Fibroblast of lung (primary cell): Measurements from ENCODE around the gene HTR3B. TPM values are rescaled to one million over a fixed set of nuclear protein-coding genes. Genes with fewer than 3 reads are reported as not detected.

ENCODE experiments used
- DNase-seq, 2 donors: peaks; one replicate each; pipeline versions ENCODE4 v3.0.0 to v3.0.0-alpha.2; 2010; ENCODE audit warnings: low read depth in 2 of 2
- H2AFZ ChIP-seq: 2 replicates; pipeline ENCODE4 v1.5.1; 2012; ENCODE audit warnings: low read length, control low read depth, inconsistent platforms
- H3K27ac ChIP-seq: 2 replicates; pipeline ENCODE4 v1.5.1; 2011; ENCODE audit warnings: low read length, control low read depth; ENCODE audit not compliant: insufficient read depth
- H3K27me3 ChIP-seq: 2 replicates; pipeline ENCODE4 v1.5.1; 2011; ENCODE audit warnings: mild to moderate bottlenecking, low read length; ENCODE audit not compliant: control insufficient read depth, insufficient read depth
- H3K36me3 ChIP-seq: 2 replicates; pipeline ENCODE4 v1.5.1; 2011; ENCODE audit warnings: low read length; ENCODE audit not compliant: control insufficient read depth, insufficient read depth
- H3K4me1 ChIP-seq: 2 replicates; pipeline ENCODE4 v1.5.1; 2011; ENCODE audit warnings: low read length; ENCODE audit not compliant: control insufficient read depth, insufficient read depth; ENCODE audit errors: extremely low read depth
- H3K4me2 ChIP-seq: 2 replicates; pipeline ENCODE4 v1.5.1; 2011; ENCODE audit warnings: low read length, control low read depth; ENCODE audit not compliant: insufficient read depth; ENCODE audit errors: extremely low read depth
- H3K4me3 ChIP-seq, 4 experiments: fragments of 200-600 bp in 1 of 4; sonication (generic) in 1 of 4; replicated peaks in 1 of 4; 2 replicates each; pipeline ENCODE4 v1.5.1; 2011 to 2016; ENCODE audit warnings: low read length in 4 of 4, low read depth in 3 of 4, mild to moderate bottlenecking in 3 of 4, control low read depth in 2 of 4, inconsistent platforms in 1 of 4, mixed read lengths in 1 of 4; ENCODE audit not compliant: insufficient read depth in 1 of 4; ENCODE audit errors: control extremely low read depth in 1 of 4
- H3K79me2 ChIP-seq: 2 replicates; pipeline ENCODE4 v1.5.1; 2012; ENCODE audit warnings: mild to moderate bottlenecking, low read length, inconsistent platforms; ENCODE audit not compliant: control insufficient read depth, insufficient read depth
- H3K9ac ChIP-seq: 2 replicates; pipeline ENCODE4 v1.5.1; 2011; ENCODE audit warnings: mild to moderate bottlenecking, low read length, control low read depth; ENCODE audit not compliant: insufficient read depth
- H3K9me3 ChIP-seq: 2 replicates; pipeline ENCODE4 v1.5.1; 2012; ENCODE audit warnings: low read depth, low read length; ENCODE audit not compliant: control insufficient read depth, insufficient read depth
- H4K20me1 ChIP-seq: 2 replicates; pipeline ENCODE4 v1.5.1; 2011; ENCODE audit warnings: low read length; ENCODE audit not compliant: control insufficient read depth, insufficient read depth; ENCODE audit errors: extremely low read depth
- CTCF ChIP-seq, 2 donors: IDR thresholded peaks in 1 of 2; conservative IDR thresholded peaks in 1 of 2; 1 replicate in 1 of 2; 2 replicates in 1 of 2; pipeline ENCODE4 v1.5.1; 2011 to 2012; ENCODE audit warnings: low read length in 2 of 2, control low read depth in 1 of 2, inconsistent platforms in 1 of 2, low read depth in 1 of 2, mild to moderate bottlenecking in 1 of 2
- EZH2 ChIP-seq: IDR thresholded peaks from 2 replicates; pipeline ENCODE4 v1.5.1; 2012; ENCODE audit warnings: low read length, control low read depth, mild to moderate bottlenecking; ENCODE audit errors: missing control alignments
- polyA minus RNA-seq: library from RNA; depleted of rRNA, polyadenylated mRNA; stranded (reverse); fragments of >200 nt; gene quantifications from 2 replicates; pipeline ENCODE4 v1.2.3, GENCODE V29; 2011; ENCODE audit warnings: low replicate concordance
- polyA plus RNA-seq, 2 donors: library from polyadenylated mRNA; depleted of rRNA in 1 of 2; stranded (reverse) in 1 of 2; unstranded in 1 of 2; fragments of >200 nt; gene quantifications; 2 replicates each; pipeline ENCODE4 v1.2.1, GENCODE V29; 2011 to 2012; ENCODE audit warnings: missing spikeins in 1 of 2
- total RNA-seq: library from RNA; depleted of rRNA; stranded (reverse); fragments of >200 nt; gene quantifications from 2 replicates; pipeline ENCODE4 v1.2.1, GENCODE V29; 2014

The HTR3B gene
- total RNA-seq (not detected in 2 replicates), polyA plus RNA-seq (not detected in 2 replicates), polyA minus RNA-seq (not detected in 2 replicates)
- polyA plus RNA-seq (2012): not detected in 2 replicates

- no peak within 1 kb of the TSS for H3K4me2 ChIP-seq
- H4K20me1 ChIP-seq: no peaks in the 10 kb centered on the region
- TF ChIP-seq EZH2: no peak
- TF ChIP-seq CTCF (conservative IDR thresholded peaks at IDR 0.05 in 1 of 2, IDR thresholded peaks at IDR 0.05 in 1 of 2; ENCODE audit: low read depth in 1 of 2, low read length in 2 of 2): no peak
- no peak within 1 kb of the TSS for H3K9ac ChIP-seq
- no peak within 1 kb of the TSS for H3K27ac ChIP-seq
- H3K4me3 ChIP-seq: no peak within 1 kb of the TSS
- H3K79me2 ChIP-seq: no peaks in the 10 kb centered on the region
- H2AFZ ChIP-seq: no peak within 1 kb of the TSS
- no peak for DNase-seq
- no peaks in the 10 kb centered on the region for H3K4me1 ChIP-seq
- H3K27me3 ChIP-seq: no peaks in the 10 kb centered on the region
- H3K9me3 ChIP-seq: no peaks in the 10 kb centered on the region
- no peaks in the 10 kb centered on the region for H3K36me3 ChIP-seq
These were observed at the start of gene HTR3B for GRCh38 chr11:113904379-113905101. Gene HTR3B (plus strand): TSS chr11:113904796. CDS start chr11:113904934, 138 bp downstream.

GRCh38 chr11:113855803-113856202 lies 48.8 kb upstream of the HTR3B start:
- Histone ChIP-seq H3K4me2 (no peak overlapping the region), H3K4me3 (no peak overlapping the region), H3K9ac (no peak overlapping the region), H3K27me3 (no peaks in the 10 kb centered on the region), H3K36me3 (no peaks in the 10 kb centered on the region), H2AFZ (no peak overlapping the region), H3K4me1 (no peaks in the 10 kb centered on the region), H3K9me3 (no peaks in the 10 kb centered on the region), H3K27ac (no peak overlapping the region), H3K79me2 (no peaks in the 10 kb centered on the region), H4K20me1 (no peaks in the 10 kb centered on the region)
- DNase-seq: no peak
- TF ChIP-seq CTCF (conservative IDR thresholded peaks at IDR 0.05 in 1 of 2, IDR thresholded peaks at IDR 0.05 in 1 of 2; ENCODE audit: low read depth in 1 of 2, low read length in 2 of 2) (no peak), EZH2 (no peak)

- Histone ChIP-seq H3K27ac (no peak overlapping the region), H3K4me1 (no peaks in the 10 kb centered on the region), H3K4me2 (no peak overlapping the region), H3K36me3 (no peaks in the 10 kb centered on the region), H3K4me3 (no peak overlapping the region), H3K27me3 (no peaks in the 10 kb centered on the region), H4K20me1 (no peaks in the 10 kb centered on the region), H3K9ac (no peak overlapping the region), H3K79me2 (no peaks in the 10 kb centered on the region), H3K9me3 (no peaks in the 10 kb centered on the region), H2AFZ (no peak overlapping the region)
- TF ChIP-seq EZH2 (no peak), CTCF (conservative IDR thresholded peaks at IDR 0.05 in 1 of 2, IDR thresholded peaks at IDR 0.05 in 1 of 2; ENCODE audit: low read depth in 1 of 2, low read length in 2 of 2) (no peak)
- DNase-seq: no peak
These were observed 47.4 kb upstream of the HTR3B start for GRCh38 chr11:113856966-113857759.
